Spinal cord (tissue), 10 donors: Measurements from ENCODE around the gene MTOR. TPM values are rescaled to one million over a fixed set of nuclear protein-coding genes. Genes with fewer than 3 reads are reported as not detected.
"Not testable (repeated sequence)": the region's sequence is repeated elsewhere in the genome, so short reads cannot be mapped to it uniquely, and the experiment has no call there.

ENCODE experiments used
- DNase-seq, 6 donors: peaks; one replicate each; pipeline versions ENCODE4 v3.0.0 to v3.0.0-alpha.2; 2013 to 2015; ENCODE audit warnings: low spot score in 6 of 6, low read depth in 4 of 6
- H3K27ac ChIP-seq: one replicate; pipeline ENCODE4 v1.5.1; 2013; ENCODE audit warnings: low read depth, low read length, control low read depth
- H3K27me3 ChIP-seq: one replicate; pipeline ENCODE4 v1.6.1; 2013; ENCODE audit warnings: low read length; ENCODE audit not compliant: control insufficient read depth, insufficient read depth
- H3K36me3 ChIP-seq: one replicate; pipeline ENCODE4 v1.6.1; 2013; ENCODE audit warnings: low read length; ENCODE audit not compliant: control insufficient read depth, insufficient read depth
- H3K4me1 ChIP-seq: one replicate; pipeline ENCODE4 v1.6.1; 2013; ENCODE audit warnings: low read length; ENCODE audit not compliant: control insufficient read depth, insufficient read depth
- H3K4me3 ChIP-seq: one replicate; pipeline ENCODE4 v1.5.1; 2013; ENCODE audit warnings: low read depth, low read length, control low read depth
- H3K9me3 ChIP-seq: one replicate; pipeline ENCODE4 v1.6.1; 2013; ENCODE audit warnings: low read length; ENCODE audit not compliant: control insufficient read depth, insufficient read depth
- WGBS: methylation state at CpG from one replicate; pipeline ENCODE4 v1.1.5; 2013; ENCODE audit warnings: missing lambda C conversion rate; ENCODE audit not compliant: insufficient coverage; 5-methylcytosine and 5-hydroxymethylcytosine counted together
- polyA plus RNA-seq, 2 donors: library from polyadenylated mRNA; unstranded; fragments of 120-200 nt; gene quantifications; one replicate each; pipeline ENCODE4 v1.2.1, GENCODE V29; 2013; ENCODE audit not compliant: insufficient read length in 2 of 2
- total RNA-seq, 2 donors: library from RNA; depleted of rRNA in 1 of 2; stranded (reverse); fragments of 120-200 nt in 1 of 2; fragments of >200 nt in 1 of 2; gene quantifications; one replicate each; pipeline versions ENCODE4 v1.2.3 to v1.2.4, GENCODE V29; 2013 to 2014
- donor health status: healthy.

Gene MTOR
- total and polyA plus RNA-seq, 4 donors: 44.2 to 50.8 (median 47.6) TPM

- WGBS: 89% methylated on average over 3 of the region's 5 CpGs
- not testable (repeated sequence) for H3K9me3 ChIP-seq, H3K4me3 ChIP-seq, H3K27ac ChIP-seq, H3K27me3 ChIP-seq, DNase-seq
- H3K36me3 ChIP-seq: peaks cover 20% of the 10 kb centered on the region
- H3K4me1 ChIP-seq: peaks cover 27% of the 10 kb centered on the region
These were observed 35.4 kb upstream of the MTOR start for GRCh38 chr1:11297774-11298173.

- no peak for DNase-seq
- Histone ChIP-seq H3K4me1 (peaks cover 18% of the 10 kb centered on the region), H3K27ac (no peak overlapping the region), H3K9me3 (no peaks in the 10 kb centered on the region), H3K4me3 (no peak overlapping the region), H3K27me3 (no peaks in the 10 kb centered on the region), H3K36me3 (peaks cover 20% of the 10 kb centered on the region)
- WGBS: no CpG with 5 or more reads among the region's 2 CpGs
These were observed 33.6 kb upstream of the MTOR start for GRCh38 chr1:11295905-11296304.

GRCh38 chr1:11294951-11295350 lies 32.6 kb upstream of the MTOR start:
- 74% methylated on average over 8 of the region's 8 CpGs for WGBS
- no peak for DNase-seq
- no peaks in the 10 kb centered on the region for H3K27me3 ChIP-seq
- peaks cover 18% of the 10 kb centered on the region for H3K4me1 ChIP-seq
- H3K9me3 ChIP-seq: no peaks in the 10 kb centered on the region
- H3K36me3 ChIP-seq: peaks cover 24% of the 10 kb centered on the region
- no peak overlapping the region for H3K4me3 ChIP-seq
- no peak overlapping the region for H3K27ac ChIP-seq

- H3K4me1 ChIP-seq: peaks cover 11% of the 10 kb centered on the region
- no peak overlapping the region for H3K27ac ChIP-seq
- no peaks in the 10 kb centered on the region for H3K9me3 ChIP-seq
- 85% methylated on average over 5 of the region's 6 CpGs for WGBS
- H3K4me3 ChIP-seq: no peak overlapping the region
- no peaks in the 10 kb centered on the region for H3K27me3 ChIP-seq
- no peak for DNase-seq
- H3K36me3 ChIP-seq: peaks cover 22% of the 10 kb centered on the region
These were observed 31.5 kb upstream of the MTOR start for GRCh38 chr1:11293856-11294255.

GRCh38 chr1:11291049-11291448 lies 28.7 kb upstream of the MTOR start:
- Histone ChIP-seq H3K4me3 (no peak overlapping the region), H3K9me3 (no peaks in the 10 kb centered on the region), H3K27ac (no peak overlapping the region), H3K4me1 (peaks cover 18% of the 10 kb centered on the region), H3K27me3 (no peaks in the 10 kb centered on the region), H3K36me3 (peaks cover 22% of the 10 kb centered on the region)
- DNase-seq: no peak
- WGBS: 67% methylated on average over 1 of the region's 2 CpGs

GRCh38 chr1:11289064-11289463 lies 26.7 kb upstream of the MTOR start:
- no peak overlapping the region for H3K27ac ChIP-seq
- peaks cover 15% of the 10 kb centered on the region for H3K36me3 ChIP-seq
- peaks cover 27% of the 10 kb centered on the region for H3K4me1 ChIP-seq
- no peaks in the 10 kb centered on the region for H3K9me3 ChIP-seq
- H3K27me3 ChIP-seq: no peaks in the 10 kb centered on the region
- DNase-seq: peak in 1 of 6 donors; percentile 11
- no peak overlapping the region for H3K4me3 ChIP-seq
- WGBS: 68% methylated on average over 5 of the region's 5 CpGs

- Histone ChIP-seq H3K4me3 (no peak overlapping the region), H3K36me3 (peaks cover 18% of the 10 kb centered on the region), H3K4me1 (peaks cover 20% of the 10 kb centered on the region), H3K27me3 (no peaks in the 10 kb centered on the region), H3K9me3 (no peaks in the 10 kb centered on the region), H3K27ac (peak overlapping the region; percentile 72)
- 35% methylated on average over 3 of the region's 3 CpGs for WGBS
- peak in 1 of 6 donors; percentile 75 for DNase-seq
These were observed 24.5 kb upstream of the MTOR start for GRCh38 chr1:11286735-11287410.

GRCh38 chr1:11285883-11286734 lies 23.8 kb upstream of the MTOR start:
- Histone ChIP-seq H3K27me3 (no peaks in the 10 kb centered on the region), H3K4me3 (no peak overlapping the region), H3K9me3 (no peaks in the 10 kb centered on the region), H3K36me3 (peaks cover 18% of the 10 kb centered on the region), H3K4me1 (peaks cover 20% of the 10 kb centered on the region), H3K27ac (peak overlapping the region; percentile 72)
- WGBS: 45% methylated on average over 5 of the region's 7 CpGs
- DNase-seq: peak in 2 of 6 donors; percentile 88 to 89

- peaks cover 14% of the 10 kb centered on the region for H3K36me3 ChIP-seq
- peaks cover 20% of the 10 kb centered on the region for H3K4me1 ChIP-seq
- no peak overlapping the region for H3K4me3 ChIP-seq
- H3K27ac ChIP-seq: no peak overlapping the region
- no peaks in the 10 kb centered on the region for H3K27me3 ChIP-seq
- WGBS: 95% methylated on average over 6 of the region's 6 CpGs
- no peaks in the 10 kb centered on the region for H3K9me3 ChIP-seq
- DNase-seq: no peak
These were observed 22.4 kb upstream of the MTOR start for GRCh38 chr1:11284784-11285183.
